ENCODE results near the gene BRF1.

The BRF1 gene

GRCh38 chr14:105207460-105207901, 93.3 kb downstream of the BRF1 start:
- H3K27ac ChIP-seq = no peak overlapping the region
- TF ChIP-seq ZFX (IDR thresholded peaks at IDR 0.05) (no peak), CTCF (conservative IDR thresholded peaks at IDR 0.05) (no peak)

- TF ChIP-seq CTCF (conservative IDR thresholded peaks at IDR 0.05) (no peak), ZFX (IDR thresholded peaks at IDR 0.05) (no peak)
- no peak overlapping the region for H3K27ac ChIP-seq
Measured at GRCh38 chr14:105206873-105207272, 93.9 kb downstream of the BRF1 start.

GRCh38 chr14:105205673-105206208, 95.1 kb downstream of the BRF1 start:
- no peak overlapping the region for H3K27ac ChIP-seq

GRCh38 chr14:105204931-105205672, 95.7 kb downstream of the BRF1 start:
- TF ChIP-seq CTCF (conservative IDR thresholded peaks at IDR 0.05) (no peak), ZFX (IDR thresholded peaks at IDR 0.05) (no peak)
- no peak overlapping the region; the same call in 1 of the 2 replicates for H3K27ac ChIP-seq

More at GRCh38 chr14:105205673-105206208, 95.1 kb downstream of the BRF1 start:
- no peak for TF ChIP-seq CTCF (conservative IDR thresholded peaks at IDR 0.05)
- TF ChIP-seq ZFX (IDR thresholded peaks at IDR 0.05) = no peak

GRCh38 chr14:105204206-105204930, 96.4 kb downstream of the BRF1 start:
- TF ChIP-seq CTCF (conservative IDR thresholded peaks at IDR 0.05) = no peak
- no peak for TF ChIP-seq ZFX (IDR thresholded peaks at IDR 0.05)
- H3K27ac ChIP-seq = no peak overlapping the region; the same call in 1 of the 2 replicates

GRCh38 chr14:105203701-105204100, 97.1 kb downstream of the BRF1 start:
- TF ChIP-seq CTCF (conservative IDR thresholded peaks at IDR 0.05) (no peak), ZFX (IDR thresholded peaks at IDR 0.05) (no peak)
- no peak overlapping the region for H3K27ac ChIP-seq

- TF ChIP-seq CTCF (conservative IDR thresholded peaks at IDR 0.05) (peak; percentile 97), ZFX (IDR thresholded peaks at IDR 0.05) (no peak)
- H3K27ac ChIP-seq = no peak overlapping the region
Measured at GRCh38 chr14:105203057-105203531, 97.7 kb downstream of the BRF1 start.
